K562 (cell line): Measurements from ENCODE around the gene CGNL1. TPM values are rescaled to one million over a fixed set of nuclear protein-coding genes. Genes with fewer than 3 reads are reported as not detected.

Source experiments
- MAZ ChIP-seq, 2 experiments: fragments of 450-650 bp in 1 of 2; sonication (generic) in 1 of 2; formaldehyde crosslinking; IDR thresholded peaks in 1 of 2; conservative IDR thresholded peaks in 1 of 2; 2 replicates each; pipeline versions ENCODE4 v1.4.0 to v1.5.0; 2020; ENCODE audit warnings: mild to moderate bottlenecking in 1 of 2, missing genetic modification reagents in 1 of 2
- SAP30 ChIP-seq: fragments of 200-600 bp; sonication (generic); IDR thresholded peaks from 2 replicates; pipeline ENCODE4 v1.6.1; 2012; ENCODE audit warnings: borderline replicate concordance, low read depth, mild to moderate bottlenecking, moderate library complexity, low read length, control low read depth, inconsistent platforms; ENCODE audit not compliant: insufficient read depth, poor library complexity, severe bottlenecking
- SMAD4 ChIP-seq: fragments of 250-450 bp; sonication (Bioruptor Pico); conservative IDR thresholded peaks from 2 replicates; pipeline ENCODE4 v1.8.0; 2021; ENCODE audit warnings: inconsistent platforms, mild to moderate bottlenecking, moderate library complexity
- SMARCA4 ChIP-seq: fragments of 450-650 bp; IDR thresholded peaks from 2 replicates; pipeline ENCODE4 v1.6.1; 2016
- TEAD2 ChIP-seq: fragments of 450-650 bp; IDR thresholded peaks from 2 replicates; pipeline ENCODE4 v1.6.1; 2016; ENCODE audit warnings: missing genetic modification characterization, control low read depth, missing compliant biosample characterization
- ZNF134 ChIP-seq: fragments of 250-450 bp; sonication (Bioruptor Pico); conservative IDR thresholded peaks from 2 replicates; pipeline ENCODE4 v1.4.0; 2020
- ZNF318 ChIP-seq, 2 experiments: fragments of 450-650 bp; IDR thresholded peaks; 2 replicates each; pipeline ENCODE4 v1.6.1; 2016; ENCODE audit warnings: mild to moderate bottlenecking in 2 of 2, borderline replicate concordance in 1 of 2, low read depth in 1 of 2, moderate library complexity in 1 of 2
- ZNF696 ChIP-seq: fragments of 250-450 bp; sonication (Bioruptor Pico); conservative IDR thresholded peaks from 2 replicates; pipeline ENCODE4 v1.4.0; 2020; ENCODE audit warnings: mild to moderate bottlenecking, moderate library complexity
- polyA plus RNA-seq, 8 experiments: library from polyadenylated mRNA; depleted of rRNA in 4 of 8; stranded (reverse) in 5 of 8; unstranded in 3 of 8; fragments of >200 nt; fragmentation: Nextera tagmentation in 2 of 8; fragmentation: Illumina TruSeq in 1 of 8; extraction: Ambion mirVana in 2 of 8; extraction: Trizol in 1 of 8; gene quantifications; 2 replicates each; pipeline versions ENCODE4 v1.2.1 to v1.2.3, GENCODE V29; 2011 to 2014; ENCODE audit warnings: inconsistent platforms in 1 of 8, missing spikeins in 1 of 8
- total RNA-seq, 7 experiments: library from RNA; depleted of rRNA in 6 of 7; stranded (reverse); fragments of >200 nt in 6 of 7; fragmentation: Illumina TruSeq in 2 of 7; extraction: Trizol in 2 of 7; gene quantifications; 2 replicates each; pipeline versions ENCODE4 v1.2.1 to v1.2.3, GENCODE V29; 2011 to 2021; ENCODE audit warnings: low replicate concordance in 1 of 7
- TF ChIP-seq, protein P1 (sequence below): sonication (generic); formaldehyde crosslinking; IDR thresholded peaks from 2 replicates; pipeline ENCODE4 v1.8.0; 2023; ENCODE audit warnings: mild to moderate bottlenecking, missing genetic modification reagents

Gene CGNL1
- total and polyA plus RNA-seq, 9 of the 15 experiments (the other 6 are each of a cell fraction or from before 2014, with no cell fraction given): 0.01 to 0.07 TPM; not detected in 7

GRCh38 chr15:57334257-57334656, 42.0 kb upstream of the CGNL1 start (continued):
- TF ChIP-seq ZNF318 (IDR thresholded peaks at IDR 0.05; ENCODE audit: borderline replicate concordance in 1 of 2, low read depth in 1 of 2): no peak
- 0 out of 2 replicates have a peak, but pooled peaks have one; percentile 35 for TF ChIP-seq SMAD4 (CRISPR knock-in tag)
- no peak for TF ChIP-seq SAP30
- TF ChIP-seq ZNF696: no peak
- TF ChIP-seq MAZ (CRISPR knock-in tag; conservative IDR thresholded peaks at IDR 0.05 in 1 of 2, IDR thresholded peaks at IDR 0.05 in 1 of 2): 0 out of 4 replicates have a peak, but pooled peaks of 1 of the 2 experiments have one; percentile 12
- no peak for TF ChIP-seq TEAD2 (tag)
- peak; percentile 66 for TF ChIP-seq SMARCA4
- TF ChIP-seq, protein P1, sequence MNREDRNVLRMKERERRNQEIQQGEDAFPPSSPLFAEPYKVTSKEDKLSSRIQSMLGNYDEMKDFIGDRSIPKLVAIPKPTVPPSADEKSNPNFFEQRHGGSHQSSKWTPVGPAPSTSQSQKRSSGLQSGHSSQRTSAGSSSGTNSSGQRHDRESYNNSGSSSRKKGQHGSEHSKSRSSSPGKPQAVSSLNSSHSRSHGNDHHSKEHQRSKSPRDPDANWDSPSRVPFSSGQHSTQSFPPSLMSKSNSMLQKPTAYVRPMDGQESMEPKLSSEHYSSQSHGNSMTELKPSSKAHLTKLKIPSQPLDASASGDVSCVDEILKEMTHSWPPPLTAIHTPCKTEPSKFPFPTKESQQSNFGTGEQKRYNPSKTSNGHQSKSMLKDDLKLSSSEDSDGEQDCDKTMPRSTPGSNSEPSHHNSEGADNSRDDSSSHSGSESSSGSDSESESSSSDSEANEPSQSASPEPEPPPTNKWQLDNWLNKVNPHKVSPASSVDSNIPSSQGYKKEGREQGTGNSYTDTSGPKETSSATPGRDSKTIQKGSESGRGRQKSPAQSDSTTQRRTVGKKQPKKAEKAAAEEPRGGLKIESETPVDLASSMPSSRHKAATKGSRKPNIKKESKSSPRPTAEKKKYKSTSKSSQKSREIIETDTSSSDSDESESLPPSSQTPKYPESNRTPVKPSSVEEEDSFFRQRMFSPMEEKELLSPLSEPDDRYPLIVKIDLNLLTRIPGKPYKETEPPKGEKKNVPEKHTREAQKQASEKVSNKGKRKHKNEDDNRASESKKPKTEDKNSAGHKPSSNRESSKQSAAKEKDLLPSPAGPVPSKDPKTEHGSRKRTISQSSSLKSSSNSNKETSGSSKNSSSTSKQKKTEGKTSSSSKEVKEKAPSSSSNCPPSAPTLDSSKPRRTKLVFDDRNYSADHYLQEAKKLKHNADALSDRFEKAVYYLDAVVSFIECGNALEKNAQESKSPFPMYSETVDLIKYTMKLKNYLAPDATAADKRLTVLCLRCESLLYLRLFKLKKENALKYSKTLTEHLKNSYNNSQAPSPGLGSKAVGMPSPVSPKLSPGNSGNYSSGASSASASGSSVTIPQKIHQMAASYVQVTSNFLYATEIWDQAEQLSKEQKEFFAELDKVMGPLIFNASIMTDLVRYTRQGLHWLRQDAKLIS (CRISPR knock-in tag): no peak
- no peak for TF ChIP-seq ZNF134 (CRISPR knock-in tag)
